GM12878 (cell line): ENCODE measurements around the gene SNAPC4. TPM values are rescaled to one million over a fixed set of nuclear protein-coding genes. Genes with fewer than 3 reads are reported as not detected.

ENCODE experiments used
- BMI1 ChIP-seq: fragments of 450-650 bp; IDR thresholded peaks from 2 replicates; pipeline ENCODE4 v1.6.1; 2016; ENCODE audit warnings: mild to moderate bottlenecking, moderate library complexity, borderline replicate concordance
- FOS ChIP-seq: IDR thresholded peaks from 3 replicates; pipeline ENCODE4 v1.6.1; 2011; ENCODE audit warnings: borderline replicate concordance; ENCODE audit not compliant: insufficient read length; ENCODE audit errors: extremely low read depth
- KAT2A ChIP-seq: conservative IDR thresholded peaks from 2 replicates; pipeline ENCODE4 v1.6.1; 2011; ENCODE audit warnings: low read depth, low read length; ENCODE audit not compliant: control insufficient read depth
- MEF2A ChIP-seq: IDR thresholded peaks from 2 replicates; pipeline ENCODE4 v1.6.1; 2011; ENCODE audit warnings: low read depth, mild to moderate bottlenecking, low read length, moderate library complexity; ENCODE audit not compliant: insufficient read depth
- MYB ChIP-seq: fragments of 150-350 bp; IDR thresholded peaks from 2 replicates; pipeline ENCODE4 v1.6.1; 2014; ENCODE audit warnings: mild to moderate bottlenecking, low read depth, low read length, borderline replicate concordance
- NFYB ChIP-seq: IDR thresholded peaks from 2 replicates; pipeline ENCODE4 v1.6.1; 2011; ENCODE audit warnings: low read depth, mild to moderate bottlenecking, low read length, improper control_type of control experiment, moderate library complexity; ENCODE audit not compliant: insufficient read depth
- polyA plus RNA-seq, 11 experiments: library from polyadenylated mRNA; depleted of rRNA in 4 of 11; unstranded in 6 of 11; stranded (reverse) in 5 of 11; fragments of >200 nt; fragmentation: Nextera tagmentation in 4 of 11; fragmentation: Illumina TruSeq in 1 of 11; extraction: Ambion mirVana in 4 of 11; extraction: Trizol in 1 of 11; gene quantifications; 1 replicate in 1 of 11; 2 replicates in 10 of 11; pipeline versions ENCODE4 v1.2.1 to v1.2.3, GENCODE V29; 2011 to 2016; ENCODE audit warnings: inconsistent platforms in 2 of 11, missing spikeins in 2 of 11, low read depth in 1 of 11
- total RNA-seq, 4 experiments: library from RNA; depleted of rRNA in 3 of 4; stranded (reverse); fragments of >200 nt in 3 of 4; fragmentation: Illumina TruSeq in 1 of 4; extraction: Trizol in 1 of 4; gene quantifications; 2 replicates each; pipeline versions ENCODE4 v1.2.1 to v1.2.3, GENCODE V29; 2013 to 2021
- TF ChIP-seq, protein P1 (sequence below): fragments of 450-650 bp; IDR thresholded peaks from 2 replicates; pipeline ENCODE4 v1.6.1; 2017; ENCODE audit warnings: mild to moderate bottlenecking

Gene SNAPC4
- total and polyA plus RNA-seq, 10 of the 15 experiments (the other 5 are each of a cell fraction or from before 2014, with no cell fraction given), result 0.42 to 19.8 (median 7.0) TPM

DNA sequence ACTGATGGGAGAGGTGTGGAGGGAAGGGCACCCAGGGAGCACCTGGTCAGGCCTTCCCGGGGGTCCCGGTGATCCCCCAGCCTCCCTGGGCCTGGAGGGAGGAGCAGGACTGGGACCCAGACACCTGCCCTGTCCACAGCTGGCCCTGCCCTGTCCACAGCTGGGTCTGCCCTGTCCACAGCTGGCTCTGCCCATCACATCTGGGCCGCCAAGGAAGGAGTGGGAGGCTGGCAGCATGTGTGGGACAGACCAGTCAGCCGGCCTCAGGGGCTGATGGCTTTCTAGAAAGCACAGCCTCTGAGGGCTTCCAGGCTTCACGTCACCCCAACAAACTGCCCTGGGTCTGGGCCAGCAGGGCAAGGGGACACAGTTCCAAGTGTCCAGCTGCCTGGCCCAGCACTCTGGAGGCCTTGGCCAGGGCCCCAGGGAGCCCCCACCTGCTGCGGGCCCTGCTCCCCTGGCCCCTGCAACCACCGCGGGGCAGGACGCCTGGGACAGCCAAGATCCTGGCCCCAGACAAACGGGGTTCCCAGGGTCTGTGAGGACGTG, 48.6 kb downstream of the SNAPC4 start (continued):
- TF ChIP-seq, protein P1, sequence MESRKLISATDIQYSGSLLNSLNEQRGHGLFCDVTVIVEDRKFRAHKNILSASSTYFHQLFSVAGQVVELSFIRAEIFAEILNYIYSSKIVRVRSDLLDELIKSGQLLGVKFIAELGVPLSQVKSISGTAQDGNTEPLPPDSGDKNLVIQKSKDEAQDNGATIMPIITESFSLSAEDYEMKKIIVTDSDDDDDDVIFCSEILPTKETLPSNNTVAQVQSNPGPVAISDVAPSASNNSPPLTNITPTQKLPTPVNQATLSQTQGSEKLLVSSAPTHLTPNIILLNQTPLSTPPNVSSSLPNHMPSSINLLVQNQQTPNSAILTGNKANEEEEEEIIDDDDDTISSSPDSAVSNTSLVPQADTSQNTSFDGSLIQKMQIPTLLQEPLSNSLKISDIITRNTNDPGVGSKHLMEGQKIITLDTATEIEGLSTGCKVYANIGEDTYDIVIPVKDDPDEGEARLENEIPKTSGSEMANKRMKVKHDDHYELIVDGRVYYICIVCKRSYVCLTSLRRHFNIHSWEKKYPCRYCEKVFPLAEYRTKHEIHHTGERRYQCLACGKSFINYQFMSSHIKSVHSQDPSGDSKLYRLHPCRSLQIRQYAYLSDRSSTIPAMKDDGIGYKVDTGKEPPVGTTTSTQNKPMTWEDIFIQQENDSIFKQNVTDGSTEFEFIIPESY, result no peak
- TF ChIP-seq FOS, result no peak
- TF ChIP-seq BMI1, result no peak
- no peak for TF ChIP-seq MEF2A
- TF ChIP-seq NFYB, result no peak
- TF ChIP-seq KAT2A, result no peak
- TF ChIP-seq MYB, result no peak

Other genes with a start within 250 kb of the SNAPC4 start
Only the 7 nearest of the 11 such genes appear.
- not detected in 2 replicates for gene GPSM1, start 72.6 kb downstream of the SNAPC4 start, total RNA-seq (2014; rRNA removed)
- gene GPSM1, start 72.6 kb downstream of the SNAPC4 start, total RNA-seq (2014; rRNA removed; fragmentation: Illumina TruSeq; extraction: Trizol), result not detected in 2 replicates
- gene GPSM1, start 72.6 kb downstream of the SNAPC4 start, total RNA-seq (2021), result 0.10 TPM in 1 of 2 replicates, not detected in the other
- gene GPSM1, start 72.6 kb downstream of the SNAPC4 start, polyA plus RNA-seq (2011; rRNA removed), result 0.04 and 0.10 TPM in 2 replicates
- not detected in 2 replicates for gene GPSM1, start 72.6 kb downstream of the SNAPC4 start, polyA plus RNA-seq (2014; fragmentation: Illumina TruSeq; extraction: Trizol)
- not detected for gene GPSM1, start 72.6 kb downstream of the SNAPC4 start, polyA plus RNA-seq (2014; fragmentation: Nextera tagmentation; extraction: Ambion mirVana)
- 0.04 TPM in 2 replicates for gene GPSM1, start 72.6 kb downstream of the SNAPC4 start, polyA plus RNA-seq (2014; rRNA removed)
- gene GPSM1, start 72.6 kb downstream of the SNAPC4 start, polyA plus RNA-seq (2016; fragmentation: Nextera tagmentation; extraction: Ambion mirVana), result not detected
- 18.1 and 29.7 TPM in 2 replicates for gene DNLZ, start 36.4 kb downstream of the SNAPC4 start, total RNA-seq (2014; rRNA removed)
- 4.6 and 4.8 TPM in 2 replicates for gene DNLZ, start 36.4 kb downstream of the SNAPC4 start, total RNA-seq (2014; rRNA removed; fragmentation: Illumina TruSeq; extraction: Trizol)
- gene DNLZ, start 36.4 kb downstream of the SNAPC4 start, total RNA-seq (2021), result 23.5 and 26.1 TPM in 2 replicates
- gene DNLZ, start 36.4 kb downstream of the SNAPC4 start, polyA plus RNA-seq (2011; rRNA removed), result 1.2 and 3.8 TPM in 2 replicates
- 0.66 TPM in 1 of 2 replicates, not detected in the other for gene DNLZ, start 36.4 kb downstream of the SNAPC4 start, polyA plus RNA-seq (2014; fragmentation: Illumina TruSeq; extraction: Trizol)
- gene DNLZ, start 36.4 kb downstream of the SNAPC4 start, polyA plus RNA-seq (2014; fragmentation: Nextera tagmentation; extraction: Ambion mirVana), result 1 to 10 TPM in 1 of 2 experiments, not detected in 1; 1.5 TPM
- gene DNLZ, start 36.4 kb downstream of the SNAPC4 start, polyA plus RNA-seq (2014; rRNA removed), result 23.8 and 26.3 TPM in 2 replicates
- 10 to 100 TPM; 14.7 to 25.8 TPM for gene DNLZ, start 36.4 kb downstream of the SNAPC4 start, polyA plus RNA-seq (2016; fragmentation: Nextera tagmentation; extraction: Ambion mirVana)
- 1.9 and 2.2 TPM in 2 replicates for gene CARD9, start 26.5 kb downstream of the SNAPC4 start, total RNA-seq (2014; rRNA removed)
- 0.55 and 0.58 TPM in 2 replicates for gene CARD9, start 26.5 kb downstream of the SNAPC4 start, total RNA-seq (2014; rRNA removed; fragmentation: Illumina TruSeq; extraction: Trizol)
- gene CARD9, start 26.5 kb downstream of the SNAPC4 start, total RNA-seq (2021), result 2.4 and 2.6 TPM in 2 replicates
- gene CARD9, start 26.5 kb downstream of the SNAPC4 start, polyA plus RNA-seq (2011; rRNA removed), result 1.9 and 4.9 TPM in 2 replicates
- 0.34 TPM in 1 of 2 replicates, not detected in the other for gene CARD9, start 26.5 kb downstream of the SNAPC4 start, polyA plus RNA-seq (2014; fragmentation: Illumina TruSeq; extraction: Trizol)
- gene CARD9, start 26.5 kb downstream of the SNAPC4 start, polyA plus RNA-seq (2014; fragmentation: Nextera tagmentation; extraction: Ambion mirVana), result under 1 TPM in 1 of 2 experiments, not detected in 1; 0.11 TPM
- 1.6 and 2.1 TPM in 2 replicates for gene CARD9, start 26.5 kb downstream of the SNAPC4 start, polyA plus RNA-seq (2014; rRNA removed)
- gene CARD9, start 26.5 kb downstream of the SNAPC4 start, polyA plus RNA-seq (2016; fragmentation: Nextera tagmentation; extraction: Ambion mirVana), result 1 to 10 TPM; 1.8 to 2.2 TPM
- 58.4 and 61.2 TPM in 2 replicates for gene ENTR1, start 10.4 kb upstream of the SNAPC4 start, total RNA-seq (2014; rRNA removed)
- gene ENTR1, start 10.4 kb upstream of the SNAPC4 start, total RNA-seq (2014; rRNA removed; fragmentation: Illumina TruSeq; extraction: Trizol), result 35.5 and 38.4 TPM in 2 replicates
- 75.4 and 81.7 TPM in 2 replicates for gene ENTR1, start 10.4 kb upstream of the SNAPC4 start, total RNA-seq (2021)
- gene ENTR1, start 10.4 kb upstream of the SNAPC4 start, polyA plus RNA-seq (2011; rRNA removed), result 47.7 and 55.4 TPM in 2 replicates
- gene ENTR1, start 10.4 kb upstream of the SNAPC4 start, polyA plus RNA-seq (2014; fragmentation: Illumina TruSeq; extraction: Trizol), result 19.0 and 43.7 TPM in 2 replicates
- 10 to 100 TPM in 1 of 2 experiments, 1 to 10 TPM in 1; 8.2 to 20.4 TPM for gene ENTR1, start 10.4 kb upstream of the SNAPC4 start, polyA plus RNA-seq (2014; fragmentation: Nextera tagmentation; extraction: Ambion mirVana)
- 96.4 and 105 TPM in 2 replicates for gene ENTR1, start 10.4 kb upstream of the SNAPC4 start, polyA plus RNA-seq (2014; rRNA removed)
- gene ENTR1, start 10.4 kb upstream of the SNAPC4 start, polyA plus RNA-seq (2016; fragmentation: Nextera tagmentation; extraction: Ambion mirVana), result 10 to 100 TPM; 10.5 to 14.9 TPM
- gene PMPCA, start 10.5 kb upstream of the SNAPC4 start, total RNA-seq (2014; rRNA removed), result 61.7 and 67.9 TPM in 2 replicates
- gene PMPCA, start 10.5 kb upstream of the SNAPC4 start, total RNA-seq (2014; rRNA removed; fragmentation: Illumina TruSeq; extraction: Trizol), result 40.8 and 47.3 TPM in 2 replicates
- gene PMPCA, start 10.5 kb upstream of the SNAPC4 start, total RNA-seq (2021), result 85.9 and 89.8 TPM in 2 replicates
- gene PMPCA, start 10.5 kb upstream of the SNAPC4 start, polyA plus RNA-seq (2011; rRNA removed), result 80.3 and 82.5 TPM in 2 replicates
- 63.1 and 69.0 TPM in 2 replicates for gene PMPCA, start 10.5 kb upstream of the SNAPC4 start, polyA plus RNA-seq (2014; fragmentation: Illumina TruSeq; extraction: Trizol)
- 10 to 100 TPM in 1 of 2 experiments, 1 to 10 TPM in 1; 8.1 to 12.3 TPM for gene PMPCA, start 10.5 kb upstream of the SNAPC4 start, polyA plus RNA-seq (2014; fragmentation: Nextera tagmentation; extraction: Ambion mirVana)
- gene PMPCA, start 10.5 kb upstream of the SNAPC4 start, polyA plus RNA-seq (2014; rRNA removed), result 90.0 and 93.0 TPM in 2 replicates
- 100 to 1,000 TPM; 123 to 137 TPM for gene PMPCA, start 10.5 kb upstream of the SNAPC4 start, polyA plus RNA-seq (2016; fragmentation: Nextera tagmentation; extraction: Ambion mirVana)
- 6.6 and 7.4 TPM in 2 replicates for gene INPP5E, start 39.7 kb upstream of the SNAPC4 start, total RNA-seq (2014; rRNA removed)
- gene INPP5E, start 39.7 kb upstream of the SNAPC4 start, total RNA-seq (2014; rRNA removed; fragmentation: Illumina TruSeq; extraction: Trizol), result 3.4 and 3.6 TPM in 2 replicates
- 13.0 and 15.6 TPM in 2 replicates for gene INPP5E, start 39.7 kb upstream of the SNAPC4 start, total RNA-seq (2021)
- 4.6 and 7.1 TPM in 2 replicates for gene INPP5E, start 39.7 kb upstream of the SNAPC4 start, polyA plus RNA-seq (2011; rRNA removed)
- 2.1 and 3.4 TPM in 2 replicates for gene INPP5E, start 39.7 kb upstream of the SNAPC4 start, polyA plus RNA-seq (2014; fragmentation: Illumina TruSeq; extraction: Trizol)
- gene INPP5E, start 39.7 kb upstream of the SNAPC4 start, polyA plus RNA-seq (2014; fragmentation: Nextera tagmentation; extraction: Ambion mirVana), result 1 to 10 TPM in 1 of 2 experiments, under 1 TPM in 1; 0.24 to 1.2 TPM
- 14.8 and 16.0 TPM in 2 replicates for gene INPP5E, start 39.7 kb upstream of the SNAPC4 start, polyA plus RNA-seq (2014; rRNA removed)
- 1 to 10 TPM; 4.7 to 5.9 TPM for gene INPP5E, start 39.7 kb upstream of the SNAPC4 start, polyA plus RNA-seq (2016; fragmentation: Nextera tagmentation; extraction: Ambion mirVana)
- gene SEC16A, start 82.9 kb upstream of the SNAPC4 start, total RNA-seq (2014; rRNA removed), result 14.7 and 17.6 TPM in 2 replicates
- 8.3 and 10.0 TPM in 2 replicates for gene SEC16A, start 82.9 kb upstream of the SNAPC4 start, total RNA-seq (2014; rRNA removed; fragmentation: Illumina TruSeq; extraction: Trizol)
- 52.6 and 59.1 TPM in 2 replicates for gene SEC16A, start 82.9 kb upstream of the SNAPC4 start, total RNA-seq (2021)
- gene SEC16A, start 82.9 kb upstream of the SNAPC4 start, polyA plus RNA-seq (2011; rRNA removed), result 7.3 and 9.9 TPM in 2 replicates
- 26.5 and 36.0 TPM in 2 replicates for gene SEC16A, start 82.9 kb upstream of the SNAPC4 start, polyA plus RNA-seq (2014; fragmentation: Illumina TruSeq; extraction: Trizol)
- 10 to 100 TPM; 12.4 to 16.6 TPM for gene SEC16A, start 82.9 kb upstream of the SNAPC4 start, polyA plus RNA-seq (2014; fragmentation: Nextera tagmentation; extraction: Ambion mirVana)
- 25.9 and 28.0 TPM in 2 replicates for gene SEC16A, start 82.9 kb upstream of the SNAPC4 start, polyA plus RNA-seq (2014; rRNA removed)
- gene SEC16A, start 82.9 kb upstream of the SNAPC4 start, polyA plus RNA-seq (2016; fragmentation: Nextera tagmentation; extraction: Ambion mirVana), result 10 to 100 TPM; 44.6 to 44.7 TPM